Subcutaneous preadipocyte (primary cell): Measurements from ENCODE around the gene PIGO. TPM values are rescaled to one million over a fixed set of nuclear protein-coding genes. Genes with fewer than 3 reads are reported as not detected.

ENCODE experiments used
- small RNA-seq: library from RNA; depleted of rRNA; stranded (forward); fragments of <200 nt; gene quantifications from one replicate; pipeline ENCODE3, GENCODE V24; 2012
- total RNA-seq: library from RNA; depleted of rRNA; stranded (reverse); fragments of >200 nt; gene quantifications from 2 replicates; pipeline ENCODE4 v1.2.3, GENCODE V29; 2012

The PIGO gene
- 12.1 and 15.1 TPM in 2 replicates for total RNA-seq

DNA sequence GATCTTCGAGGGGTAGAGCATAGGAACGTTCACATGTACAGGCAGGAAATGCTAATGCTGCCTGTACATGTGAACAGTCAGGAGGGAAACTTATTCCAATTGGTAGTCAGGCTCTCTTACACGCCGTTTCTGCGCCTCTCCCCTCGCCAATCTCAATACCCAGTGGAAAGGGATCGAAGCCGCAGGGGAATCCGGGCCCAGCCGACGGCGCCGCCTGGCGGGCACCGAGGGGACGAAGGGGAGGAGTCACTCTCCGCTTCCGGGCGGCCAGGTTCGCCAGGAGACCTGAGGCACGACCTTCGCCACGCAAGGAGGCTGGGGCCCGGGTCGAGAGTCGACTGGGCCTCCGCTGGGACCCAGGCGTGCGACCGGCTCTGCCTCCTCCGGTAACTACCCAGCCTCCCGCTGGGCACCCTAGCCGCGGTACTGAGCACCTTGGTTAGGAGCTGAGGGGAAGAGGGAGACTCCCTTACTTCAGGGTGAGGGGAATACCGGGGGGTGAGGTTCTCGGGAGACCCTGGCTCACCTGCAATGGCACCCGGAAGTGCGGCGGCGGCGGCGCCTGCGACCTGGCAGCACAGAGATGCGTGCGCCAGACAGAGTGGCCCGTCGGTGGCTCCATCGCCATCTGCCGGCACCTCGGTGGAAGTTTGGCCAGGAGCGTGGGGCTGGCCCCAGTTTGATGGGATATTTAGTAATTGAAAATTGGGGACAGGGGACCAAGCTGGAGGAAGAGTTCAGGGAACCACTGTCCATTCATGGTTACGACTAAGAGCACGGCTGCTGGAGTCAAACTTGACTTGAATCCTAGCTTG is at the start of gene PIGO:
Gene PIGO, minus strand, starts transcription at position 557 of the 815 bp plus-strand sequence. CDS start 1,026 bp downstream, outside the sequence.

GRCh38 chr9:35115680-35116538 is 19.5 kb upstream of the PIGO start, which contains the start of gene ATOSB:
ATOSB (minus strand) TSS chr9:35115862; CDS start chr9:35108274, 7,588 bp downstream.

GRCh38 chr9:35102769-35103659 is 6.6 kb upstream of the PIGO start, which contains the start of gene STOML2:
STOML2 (minus strand) TSS chr9:35103131; CDS start chr9:35103094, 37 bp downstream.

GRCh38 chr9:35079426-35080341 is 16.7 kb downstream of the PIGO start, which contains the start of gene FANCG:
FANCG (minus strand) TSS chr9:35079942; CDS start chr9:35079524, 418 bp downstream.

DNA sequence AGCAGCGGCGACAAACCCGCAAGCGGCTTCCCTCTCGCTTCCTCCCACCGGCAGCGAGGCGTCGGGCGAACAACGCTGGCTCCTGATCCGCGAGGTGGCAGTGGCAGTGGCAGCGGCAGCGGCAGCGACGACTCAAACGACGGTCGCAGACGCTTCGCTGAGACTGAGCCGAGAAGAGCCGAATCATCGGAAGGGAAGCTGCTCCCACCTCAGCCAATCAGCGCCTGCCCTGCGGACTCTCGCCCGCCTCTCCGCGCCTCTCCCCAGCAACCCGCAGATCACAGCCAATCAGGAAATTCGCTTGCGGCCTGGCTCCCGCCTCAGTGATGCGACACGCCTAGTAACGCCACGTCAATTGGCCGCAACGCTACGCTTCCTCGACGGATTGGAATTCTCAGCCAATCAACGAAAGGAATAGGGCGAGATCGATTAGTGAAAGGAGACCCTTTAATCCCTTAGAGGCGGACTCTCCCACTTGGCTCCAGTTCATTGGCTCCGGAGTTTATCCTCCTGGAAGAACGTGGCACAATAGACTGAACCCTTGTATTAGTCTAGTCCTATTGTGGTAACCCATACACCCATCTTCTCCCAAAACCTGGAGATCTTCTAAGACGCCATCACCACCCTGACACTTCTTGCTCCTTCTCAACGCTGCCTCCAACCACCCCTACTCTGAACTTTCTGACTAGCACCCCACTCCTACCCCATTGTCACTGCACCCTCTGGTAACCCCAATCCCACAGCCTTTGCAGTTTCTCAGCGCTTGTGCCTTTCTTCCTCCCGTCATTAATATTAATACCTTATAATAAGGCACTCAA is 23.7 kb downstream of the PIGO start, which contains the start of gene VCP:
Gene VCP, minus strand, starts transcription at position 165 of the 818 bp plus-strand sequence. CDS start 272 bp downstream, outside the sequence.

Small RNA genes within 50 kb of the gene (small RNA-seq; reads per million reads assigned to genes)
- not detected for gene RN7SL338P

Other genes starting within 250 kb of the PIGO start
- not detected in 2 replicates for gene PHF24, start 138.3 kb downstream of the PIGO start, total RNA-seq
- 7.6 and 8.5 TPM in 2 replicates for gene DNAJB5, start 106.8 kb downstream of the PIGO start, total RNA-seq
- 288 and 366 TPM in 2 replicates for gene VCP, start 24.0 kb downstream of the PIGO start, total RNA-seq
- 25.7 and 36.6 TPM in 2 replicates for gene FANCG, start 16.6 kb downstream of the PIGO start, total RNA-seq
- gene STOML2, start 6.5 kb upstream of the PIGO start, total RNA-seq, result 201 and 210 TPM in 2 replicates
- gene ATOSB, start 19.3 kb upstream of the PIGO start, total RNA-seq, result 12.9 and 14.1 TPM in 2 replicates
- gene UNC13B, start 65.4 kb upstream of the PIGO start, total RNA-seq, result 23.1 and 25.2 TPM in 2 replicates